IMR-90 (cell line): Measurements from ENCODE around the gene TP53BP2. TPM values are rescaled to one million over a fixed set of nuclear protein-coding genes. Genes with fewer than 3 reads are reported as not detected.

ENCODE experiments used
- ATAC-seq: fragments of 200-7000 bp; cut with Tn5 transposase; 2 replicates; pipeline ENCODE4 v1.9.1; 2020; ENCODE audit warnings: low read depth, mild to moderate bottlenecking, moderate library complexity
- BruUV-seq: library from RNA; stranded (reverse); fragments of 400-500 nt; replicated peaks from 2 replicates; lab custom pipeline; 2021; lab: Mats Ljungman, UMichigan
- CTCF ChIA-PET: fragments of 300-600 bp; formaldehyde crosslinking; extraction: SDS; loops from one replicate; lab custom pipeline; 2021; ENCODE audit warnings: antibody characterized with exemption; lab: Yijun Ruan, JAX
- POLR2A ChIA-PET: fragments of 300-600 bp; sonication (Branson Sonifier 250); formaldehyde crosslinking; loops from one replicate; lab custom pipeline; 2022; ENCODE audit warnings: antibody characterized with exemption; ENCODE audit not compliant: unreplicated experiment; lab: Charles Lee
- DNase-seq: peaks from one replicate; pipeline ENCODE4 v3.0.0; 2013
- H2AFZ ChIP-seq: replicated peaks from 2 replicates; pipeline ENCODE3; 2013; ENCODE audit warnings: low read length, mild to moderate bottlenecking; ENCODE audit not compliant: poor library complexity
- H2AK5ac ChIP-seq: 2 replicates; pipeline ENCODE4 v1.6.1; 2013; ENCODE audit warnings: low read depth, low read length, inconsistent platforms
- H2AK9ac ChIP-seq: replicated peaks from 2 replicates; pipeline ENCODE3; 2013; ENCODE audit warnings: mild to moderate bottlenecking, low read depth, low read length, moderate library complexity; ENCODE audit not compliant: poor library complexity
- H2BK120ac ChIP-seq: 2 replicates; pipeline ENCODE4 v1.6.1; 2013; ENCODE audit warnings: low read depth, low read length, inconsistent platforms
- H2BK15ac ChIP-seq: 3 replicates; pipeline ENCODE4 v1.6.1; 2013; ENCODE audit warnings: low read depth, low read length, inconsistent platforms
- H2BK20ac ChIP-seq: 2 replicates; pipeline ENCODE4 v1.6.1; 2013; ENCODE audit warnings: low read depth, mild to moderate bottlenecking, inconsistent platforms, low read length, moderate library complexity
- H2BK5ac ChIP-seq: 2 replicates; pipeline ENCODE4 v1.6.1; 2013; ENCODE audit warnings: mild to moderate bottlenecking, low read depth, low read length, inconsistent platforms; ENCODE audit not compliant: poor library complexity, severe bottlenecking
- H3K14ac ChIP-seq: replicated peaks from 2 replicates; pipeline ENCODE4 v1.6.1; 2013; ENCODE audit warnings: low read depth, low read length, inconsistent platforms
- H3K18ac ChIP-seq: 2 replicates; pipeline ENCODE4 v1.6.1; 2013; ENCODE audit warnings: low read depth, low read length, control low read depth
- H3K23ac ChIP-seq: 2 replicates; pipeline ENCODE4 v1.6.1; 2013; ENCODE audit warnings: low read depth, low read length, inconsistent platforms
- H3K27ac ChIP-seq: 2 replicates; pipeline ENCODE4 v1.5.1; 2013; ENCODE audit warnings: mild to moderate bottlenecking, control low read depth, low read length; ENCODE audit not compliant: insufficient read depth
- H3K27me3 ChIP-seq: 2 replicates; pipeline ENCODE4 v1.6.1; 2013; ENCODE audit warnings: low read length; ENCODE audit not compliant: control insufficient read depth, insufficient read depth
- H3K36me3 ChIP-seq: 2 replicates; pipeline ENCODE4 v1.6.1; 2013; ENCODE audit warnings: low read length, mixed read lengths; ENCODE audit not compliant: control insufficient read depth, insufficient read depth
- H3K4ac ChIP-seq: 2 replicates; pipeline ENCODE4 v1.6.1; 2013; ENCODE audit warnings: low read depth, low read length, inconsistent platforms
- H3K4me1 ChIP-seq: 2 replicates; pipeline ENCODE4 v1.6.1; 2013; ENCODE audit warnings: low read length, mixed read lengths; ENCODE audit not compliant: control insufficient read depth, insufficient read depth
- H3K4me2 ChIP-seq: 2 replicates; pipeline ENCODE4 v1.6.1; 2013; ENCODE audit warnings: low read depth, mild to moderate bottlenecking, control low read depth, low read length, moderate library complexity
- H3K4me3 ChIP-seq: 2 replicates; pipeline ENCODE4 v1.5.1; 2013; ENCODE audit warnings: low read depth, mild to moderate bottlenecking, control low read depth, low read length, moderate library complexity; ENCODE audit not compliant: insufficient read depth
- H3K56ac ChIP-seq: 2 replicates; pipeline ENCODE4 v1.6.1; 2013; ENCODE audit warnings: low read length, inconsistent platforms; ENCODE audit not compliant: insufficient read depth; ENCODE audit errors: extremely low read depth
- H3K79me1 ChIP-seq, 2 experiments: 2 replicates each; pipeline ENCODE4 v1.6.1; 2013; ENCODE audit warnings: low read length in 2 of 2, inconsistent platforms in 1 of 2, low read depth in 1 of 2
- H3K9ac ChIP-seq: 2 replicates; pipeline ENCODE4 v1.6.1; 2013; ENCODE audit warnings: low read depth, low read length, control low read depth
- H3K9me1 ChIP-seq: 2 replicates; pipeline ENCODE4 v1.6.1; 2013; ENCODE audit warnings: low read length, inconsistent platforms; ENCODE audit not compliant: insufficient read depth
- H3K9me3 ChIP-seq: 2 replicates; pipeline ENCODE4 v1.6.1; 2013; ENCODE audit warnings: low read length; ENCODE audit not compliant: control insufficient read depth, insufficient read depth
- H4K20me1 ChIP-seq: 2 replicates; pipeline ENCODE4 v1.6.1; 2013; ENCODE audit warnings: low read length, inconsistent platforms; ENCODE audit not compliant: insufficient read depth
- H4K5ac ChIP-seq: 2 replicates; pipeline ENCODE4 v1.6.1; 2013; ENCODE audit warnings: mild to moderate bottlenecking, low read depth, low read length, control low read depth
- H4K8ac ChIP-seq, 2 experiments: 2 replicates each; pipeline ENCODE4 v1.6.1; 2013; ENCODE audit warnings: low read depth in 2 of 2, low read length in 2 of 2, control low read depth in 1 of 2, inconsistent platforms in 1 of 2
- H4K91ac ChIP-seq: 2 replicates; pipeline ENCODE4 v1.6.1; 2013; ENCODE audit warnings: low read depth, low read length, inconsistent platforms; ENCODE audit not compliant: insufficient read depth
- BHLHE40 ChIP-seq: fragments of 150-350 bp; IDR thresholded peaks from 2 replicates; pipeline ENCODE4 v1.6.1; 2016; ENCODE audit warnings: mild to moderate bottlenecking, low read depth, low read length
- CEBPB ChIP-seq: IDR thresholded peaks from 2 replicates; pipeline ENCODE4 v1.6.1; 2012; ENCODE audit warnings: low read depth, low read length, improper control_type of control experiment
- CHD1 ChIP-seq: IDR thresholded peaks from 2 replicates; pipeline ENCODE4 v1.6.1; 2012; ENCODE audit warnings: low read depth, low read length, improper control_type of control experiment
- ELK1 ChIP-seq: fragments of 150-350 bp; IDR thresholded peaks from 2 replicates; pipeline ENCODE4 v1.6.1; 2016; ENCODE audit warnings: low read depth, mild to moderate bottlenecking, low read length, moderate library complexity, borderline replicate concordance
- FOS ChIP-seq: fragments of 150-350 bp; IDR thresholded peaks from 2 replicates; pipeline ENCODE4 v1.6.1; 2016; ENCODE audit warnings: low read depth, low read length
- MXI1 ChIP-seq: IDR thresholded peaks from 2 replicates; pipeline ENCODE4 v1.6.1; 2012; ENCODE audit warnings: low read depth, mild to moderate bottlenecking, low read length, moderate library complexity, borderline replicate concordance
- NFE2L2 ChIP-seq: fragments of 150-350 bp; IDR thresholded peaks from 2 replicates; pipeline ENCODE4 v1.6.1; 2016; ENCODE audit warnings: low read depth, mild to moderate bottlenecking, low read length
- POLR2A ChIP-seq: IDR thresholded peaks from 2 replicates; pipeline ENCODE4 v1.6.1; 2012; ENCODE audit warnings: mild to moderate bottlenecking, low read depth, low read length
- RAD21 ChIP-seq: IDR thresholded peaks from 2 replicates; pipeline ENCODE4 v1.6.1; 2012; ENCODE audit warnings: low read length, improper control_type of control experiment
- RCOR1 ChIP-seq: IDR thresholded peaks from 2 replicates; pipeline ENCODE4 v1.6.1; 2012; ENCODE audit warnings: mild to moderate bottlenecking, low read length, improper control_type of control experiment; ENCODE audit not compliant: insufficient replicate concordance
- SMC3 ChIP-seq: fragments of 150-350 bp; IDR thresholded peaks from 2 replicates; pipeline ENCODE4 v1.6.1; 2016; ENCODE audit warnings: low read depth, mild to moderate bottlenecking, antibody characterized with exemption, low read length, moderate library complexity
- WGBS, 2 experiments: methylation state at CpG; one replicate each; pipeline versions ENCODE4 v1.1.5 to v1.1.7; 2013; ENCODE audit warnings: missing lambda C conversion rate in 2 of 2; ENCODE audit not compliant: insufficient read length in 1 of 2; ENCODE audit errors: extremely low coverage in 2 of 2; 5-methylcytosine and 5-hydroxymethylcytosine counted together
- dilution Hi-C: fragments of 300-500 bp; cut with HindIII; formaldehyde crosslinking; loops from one replicate; pipeline ENCODE4 v1.14.3; 2018; ENCODE audit warnings: low sequenced_read_pairs; ENCODE audit not compliant: unreplicated experiment
- in situ Hi-C: fragments of 300-500 bp; cut with MboI; formaldehyde crosslinking; loops from 3 replicates; pipeline ENCODE4 v1.14.3; 2019; ENCODE audit warnings: low sequenced_read_pairs, inconsistent platforms, mixed read lengths
- intact Hi-C: fragments of 100-400 bp; cut with micrococcal nuclease; formaldehyde crosslinking; loops from 2 replicates; pipeline ENCODE4 v1.10.0; 2022
- polyA plus RNA-seq, 3 experiments: library from polyadenylated mRNA; depleted of rRNA; stranded (reverse); fragments of >200 nt; gene quantifications; 2 replicates each; pipeline ENCODE4 v1.2.3, GENCODE V29; 2012; ENCODE audit warnings: low replicate concordance in 1 of 3
- total RNA-seq: library from RNA; depleted of rRNA; stranded (reverse); fragments of >200 nt; gene quantifications from 2 replicates; pipeline ENCODE4 v1.2.3, GENCODE V29; 2012
- TF ChIP-seq, protein P1 (sequence below): conservative IDR thresholded peaks from 2 replicates; pipeline ENCODE4 v1.5.1; 2012; ENCODE audit warnings: mild to moderate bottlenecking, low read depth, low read length, improper control_type of control experiment

The TP53BP2 gene
- total and polyA plus RNA-seq, 2 of the 4 experiments (the other 2 are of a cell fraction): 19.9 to 35.0 TPM

DNA sequence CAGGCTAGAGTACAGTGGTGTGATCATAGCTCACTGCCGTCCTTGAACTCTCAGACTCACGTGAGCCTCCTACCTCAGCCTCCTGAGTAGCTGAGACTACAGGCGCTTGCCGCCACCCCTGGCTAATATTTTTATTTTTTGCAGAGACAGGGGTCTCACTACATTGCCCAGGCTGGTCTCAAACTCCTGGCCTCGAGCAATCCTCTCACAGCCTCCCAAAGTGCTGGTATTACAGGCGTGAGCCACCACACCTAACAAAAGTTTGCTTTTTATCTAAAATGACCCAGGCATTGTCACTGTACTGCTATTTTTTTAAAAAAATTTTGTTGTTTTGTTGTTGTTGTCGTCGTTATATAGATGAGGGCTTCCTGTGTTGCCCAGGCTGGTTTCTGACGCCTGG, 87.0 kb downstream of the TP53BP2 start:
- in situ Hi-C loops (no loop called here), dilution Hi-C loops (no loop called here), intact Hi-C loops (no loop called here)
- Histone ChIP-seq H2BK15ac (no peak overlapping the region), H3K4me1 (peaks cover 7% of the 10 kb centered on the region), H2AFZ (no peak overlapping the region), H4K5ac (no peak overlapping the region), H3K9ac (no peak overlapping the region), H3K4ac (no peak overlapping the region), H3K4me3 (no peak overlapping the region), H2BK120ac (no peak overlapping the region), H3K36me3 (peaks cover 81% of the 10 kb centered on the region), H4K20me1 (no peaks in the 10 kb centered on the region), H3K9me1 (peaks cover 17% of the 10 kb centered on the region), H2BK5ac (no peak overlapping the region), H3K4me2 (no peak overlapping the region), H3K9me3 (no peaks in the 10 kb centered on the region), H4K91ac (no peak overlapping the region), H3K23ac (no peak overlapping the region), H3K56ac (no peak overlapping the region), H3K18ac (no peak overlapping the region), H3K27me3 (no peaks in the 10 kb centered on the region), H2AK5ac (no peak overlapping the region), H4K8ac (no peak overlapping the region), H3K14ac (no peak overlapping the region), H2AK9ac (no peak overlapping the region), H3K79me1 (peaks cover 34 to 70% of the 10 kb centered on the region in 2 experiments), H2BK20ac (no peak overlapping the region), H3K27ac (no peak overlapping the region)
- BruUV-seq: no TSS peak
- POLR2A ChIA-PET: no interaction called here
- no peak for TF ChIP-seq CEBPB
- TF ChIP-seq SMC3: no peak
- TF ChIP-seq CHD1: no peak
- TF ChIP-seq NFE2L2: no peak
- TF ChIP-seq, protein P1, sequence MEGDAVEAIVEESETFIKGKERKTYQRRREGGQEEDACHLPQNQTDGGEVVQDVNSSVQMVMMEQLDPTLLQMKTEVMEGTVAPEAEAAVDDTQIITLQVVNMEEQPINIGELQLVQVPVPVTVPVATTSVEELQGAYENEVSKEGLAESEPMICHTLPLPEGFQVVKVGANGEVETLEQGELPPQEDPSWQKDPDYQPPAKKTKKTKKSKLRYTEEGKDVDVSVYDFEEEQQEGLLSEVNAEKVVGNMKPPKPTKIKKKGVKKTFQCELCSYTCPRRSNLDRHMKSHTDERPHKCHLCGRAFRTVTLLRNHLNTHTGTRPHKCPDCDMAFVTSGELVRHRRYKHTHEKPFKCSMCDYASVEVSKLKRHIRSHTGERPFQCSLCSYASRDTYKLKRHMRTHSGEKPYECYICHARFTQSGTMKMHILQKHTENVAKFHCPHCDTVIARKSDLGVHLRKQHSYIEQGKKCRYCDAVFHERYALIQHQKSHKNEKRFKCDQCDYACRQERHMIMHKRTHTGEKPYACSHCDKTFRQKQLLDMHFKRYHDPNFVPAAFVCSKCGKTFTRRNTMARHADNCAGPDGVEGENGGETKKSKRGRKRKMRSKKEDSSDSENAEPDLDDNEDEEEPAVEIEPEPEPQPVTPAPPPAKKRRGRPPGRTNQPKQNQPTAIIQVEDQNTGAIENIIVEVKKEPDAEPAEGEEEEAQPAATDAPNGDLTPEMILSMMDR: no peak
- TF ChIP-seq ELK1: no peak
- no peak for TF ChIP-seq MXI1
- no peak for TF ChIP-seq POLR2A
- no peak for TF ChIP-seq BHLHE40
- TF ChIP-seq RCOR1: no peak
- TF ChIP-seq FOS: no peak
- no peak for TF ChIP-seq RAD21
- DNase-seq (no peak), ATAC-seq (no peak)
- WGBS, 2 experiments: 100% methylated on average over 2 of the region's 9 CpGs; no CpG with 5 or more reads in 1 of the 2 experiments
- CTCF ChIA-PET: interaction anchor here (4.3 kb wide), 1 partner anchor 9 kb away, joined by 16 read pairs; no protein-coding TSS in a partner anchor
